ENCODE measurements around the gene PDPK1. TPM values are rescaled to one million over a fixed set of nuclear protein-coding genes. Genes with fewer than 3 reads are reported as not detected.

PDPK1 gene
- total and polyA plus RNA-seq, 11 donors: 12.3 to 54.1 (median 35.7) TPM

GRCh38 chr16:2496223-2497115 lies 41.4 kb upstream of the PDPK1 start:
- peak in 3 of 5 donors; percentile 8 to 63 (median 28) for DNase-seq
- intact Hi-C loops (cut with DNase I): loop anchor here in 8 of 10 donors (2.0 to 10.0 kb wide), 7 partner anchors 22 to 302 kb away; partner anchors contain the start of genes ABCA3 (in 1 of the 8), CASKIN1 (in 1 of the 8), CCNF (in 1 of the 8) and TBC1D24 (in 1 of the 8)
- ATAC-seq: no peak

GRCh38 chr16:2497116-2497630 lies 40.6 kb upstream of the PDPK1 start:
- peaks cover 0 to 45% (median 34%) of the 10 kb centered on the region in 12 donors for H3K4me1 ChIP-seq

More at GRCh38 chr16:2496223-2497115, 41.4 kb upstream of the PDPK1 start:
- Histone ChIP-seq H3K36me3 (peaks cover 0 to 19% (median 3%) of the 10 kb centered on the region in 9 donors), H3K4me1 (peaks cover 0 to 38% (median 28%) of the 10 kb centered on the region in 12 donors), H3K9me3 (no peaks in the 10 kb centered on the region), H3K27me3 (no peaks in the 10 kb centered on the region), H3K4me3 (no peak overlapping the region), H3K27ac (peak overlapping the region in 10 of 12 donors; percentile 13 to 63 (median 50))
- WGBS, 4 donors: 89 to 96% (median 92%) methylated on average over 34 to 62 of the region's 62 CpGs
- TF ChIP-seq CTCF (IDR thresholded peaks at IDR 0.05) (no peak), POLR2A (IDR thresholded peaks at IDR 0.05) (no peak)

GRCh38 chr16:2497695-2498484 lies 39.9 kb upstream of the PDPK1 start:
- ATAC-seq (no peak), DNase-seq (peak in 1 of 5 donors; percentile 58)
- 74 to 82% (median 78%) methylated on average over 15 to 26 of the region's 26 CpGs for WGBS, 4 donors
- Histone ChIP-seq H3K27me3 (no peaks in the 10 kb centered on the region), H3K27ac (peak overlapping the region in 11 of 12 donors; percentile 22 to 63 (median 52)), H3K9me3 (no peaks in the 10 kb centered on the region), H3K4me1 (peaks cover 0 to 50% (median 38%) of the 10 kb centered on the region in 12 donors), H3K36me3 (peaks cover 0 to 19% (median 3%) of the 10 kb centered on the region in 9 donors), H3K4me3 (no peak overlapping the region)
- TF ChIP-seq CTCF (IDR thresholded peaks at IDR 0.05): no peak
- TF ChIP-seq POLR2A (IDR thresholded peaks at IDR 0.05): no peak
- intact Hi-C loops (cut with DNase I): loop anchor here in 8 of 10 donors (2.0 to 10.0 kb wide), 7 partner anchors 23 to 303 kb away; partner anchors contain the start of genes ABCA3 (in 1 of the 8), CASKIN1 (in 1 of the 8), CCNF (in 1 of the 8) and TBC1D24 (in 1 of the 8)

More at GRCh38 chr16:2497116-2497630, 40.6 kb upstream of the PDPK1 start:
- H3K36me3 ChIP-seq: peaks cover 0 to 19% (median 3%) of the 10 kb centered on the region in 9 donors
- no peak overlapping the region for H3K4me3 ChIP-seq
- WGBS, 4 donors: 21 to 34% (median 27%) methylated on average over 18 to 21 of the region's 21 CpGs
- DNase-seq: peak; percentile 79 to 93 (median 89)
- ATAC-seq: peak; percentile 45 to 76 (median 72)
- no peak for TF ChIP-seq POLR2A (IDR thresholded peaks at IDR 0.05)
- TF ChIP-seq CTCF (IDR thresholded peaks at IDR 0.05): peak in 2 of 12 donors; percentile 11 to 29
- H3K27ac ChIP-seq: peak overlapping the region in 11 of 12 donors; percentile 13 to 63 (median 52)
- H3K27me3 ChIP-seq: no peaks in the 10 kb centered on the region
- intact Hi-C loops (cut with DNase I): loop anchor here in 8 of 10 donors (2.0 to 10.0 kb wide), 7 partner anchors 22 to 302 kb away; partner anchors contain the start of genes ABCA3 (in 1 of the 8), CASKIN1 (in 1 of the 8), CCNF (in 1 of the 8) and TBC1D24 (in 1 of the 8)
- H3K9me3 ChIP-seq: no peaks in the 10 kb centered on the region

Data from heart left ventricle (tissue), 16 donors.